Dendritic cell treated with granulocyte-macrophage colony-stimulating factor and Interleukin-4, amounts not matched to agents 40 ng/mL and 50 ng/mL, for 4 days (primary cell): ENCODE results near the gene COMMD10.

ENCODE experiments used
- H3K27ac Mint-ChIP-seq: one replicate; pipeline ENCODE4 v1.8.0; 2022; ENCODE audit warnings: mild to moderate bottlenecking, mixed read lengths
- H3K27me3 Mint-ChIP-seq: one replicate; pipeline ENCODE4 v1.8.0; 2022; ENCODE audit warnings: mild to moderate bottlenecking, mixed read lengths
- H3K36me3 Mint-ChIP-seq: one replicate; pipeline ENCODE4 v1.8.0; 2022; ENCODE audit warnings: low read depth, mixed read lengths
- H3K4me1 Mint-ChIP-seq: one replicate; pipeline ENCODE4 v1.8.0; 2022; ENCODE audit warnings: low read depth, mixed read lengths
- H3K4me3 Mint-ChIP-seq: one replicate; pipeline ENCODE4 v1.8.0; 2022; ENCODE audit warnings: mild to moderate bottlenecking, moderate library complexity, mixed read lengths
- H3K9me3 Mint-ChIP-seq: one replicate; pipeline ENCODE4 v1.8.0; 2022; ENCODE audit warnings: mixed read lengths
- intact Hi-C: fragments of 100-400 bp; cut with micrococcal nuclease; formaldehyde crosslinking; loops from one replicate; pipeline ENCODE4 v1.15.0; 2022

Gene COMMD10

DNA sequence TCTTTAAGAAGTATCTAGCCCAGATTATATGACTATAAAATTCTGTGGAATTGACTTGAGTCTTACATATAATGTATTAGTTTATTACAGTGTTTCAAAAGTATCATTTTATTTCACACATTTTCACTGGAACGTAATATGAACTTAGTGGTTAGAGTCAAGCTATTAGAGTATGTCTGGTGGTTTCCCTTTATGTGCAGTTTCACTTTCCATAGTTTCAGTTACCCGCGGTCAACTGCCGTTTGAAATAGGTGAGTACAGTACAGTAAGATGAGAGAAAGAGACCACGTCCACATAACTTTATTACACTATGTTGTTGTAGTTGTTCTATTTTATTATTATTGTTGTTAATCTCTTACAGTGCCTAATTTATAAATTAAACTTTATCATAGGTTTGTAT is 50.5 kb downstream of the COMMD10 start:
- Mint-ChIP-seq H3K27ac (no peak overlapping the region), H3K27me3 (no peaks in the 10 kb centered on the region), H3K36me3 (peaks cover 32% of the 10 kb centered on the region), H3K9me3 (no peaks in the 10 kb centered on the region), H3K4me3 (no peak overlapping the region), H3K4me1 (no peaks in the 10 kb centered on the region)
- intact Hi-C loops, result loop anchor here (10.0 kb wide), 2 partner anchors 439 to 1319 kb away; partner anchors contain the start of gene SEMA6A

DNA sequence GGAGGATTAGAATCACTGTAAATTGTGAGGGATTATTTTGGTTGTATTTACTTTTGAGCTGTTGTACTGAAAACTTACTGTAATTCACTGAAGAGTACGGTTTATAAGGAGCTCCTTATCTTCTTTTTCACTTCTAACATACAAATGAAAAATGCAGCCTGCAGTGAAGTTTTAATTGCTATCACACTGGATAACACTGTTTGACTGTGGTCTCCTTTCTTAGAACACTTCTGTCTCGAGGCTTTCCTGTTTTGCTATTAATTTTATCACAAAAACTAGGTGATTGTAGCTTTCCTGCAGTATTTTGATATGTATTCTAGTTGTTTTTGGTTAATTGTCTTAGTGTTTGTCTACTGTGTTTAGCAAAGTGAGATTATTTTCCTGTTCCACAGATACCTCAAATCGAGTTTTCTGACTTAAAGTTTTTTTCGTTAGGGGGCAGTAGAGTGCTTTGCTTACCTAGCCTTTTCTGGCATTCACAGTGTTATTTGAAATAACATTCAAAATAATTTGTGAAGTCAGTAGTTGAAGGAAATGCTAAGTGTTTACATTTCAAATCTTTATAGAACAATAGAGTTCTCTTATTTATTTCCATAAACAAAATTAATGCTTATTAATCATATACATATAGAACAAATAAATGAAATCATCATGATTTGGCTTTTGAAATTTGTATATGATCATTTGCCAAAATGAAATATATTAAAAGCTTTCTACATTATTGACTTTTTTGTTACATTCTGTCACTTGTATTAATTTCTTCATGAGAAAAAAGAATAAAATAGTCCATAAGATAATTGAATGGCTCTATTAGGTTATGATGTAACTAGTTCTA is 52.9 kb downstream of the COMMD10 start:
- Mint-ChIP-seq H3K27me3 (no peaks in the 10 kb centered on the region), H3K27ac (no peak overlapping the region), H3K4me3 (no peak overlapping the region), H3K36me3 (peaks cover 32% of the 10 kb centered on the region), H3K9me3 (no peaks in the 10 kb centered on the region), H3K4me1 (no peaks in the 10 kb centered on the region)
- intact Hi-C loops, result loop anchor here (2.0 to 10.0 kb wide), 3 partner anchors 437 to 1317 kb away; partner anchors contain the start of gene SEMA6A

DNA sequence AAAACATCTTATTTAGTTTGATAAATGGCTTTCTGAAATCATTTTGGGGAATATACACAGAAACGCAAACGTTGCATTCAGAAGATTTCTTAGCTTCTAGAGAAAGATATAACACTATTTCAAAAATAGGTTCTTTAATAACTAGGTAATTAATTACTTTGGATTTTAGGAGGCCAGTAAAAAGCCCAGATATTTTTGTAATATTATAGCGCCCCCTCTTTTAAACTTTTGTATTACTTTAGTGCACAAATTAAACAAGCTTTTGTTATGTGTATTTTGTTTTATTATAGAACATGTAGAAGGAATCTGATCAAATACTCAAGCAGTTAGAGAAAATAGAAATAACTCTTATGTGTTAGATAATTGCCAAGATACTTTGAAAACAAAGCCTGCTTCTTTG is 57.7 kb downstream of the COMMD10 start:
- H3K36me3 Mint-ChIP-seq, result peaks cover 6% of the 10 kb centered on the region
- no peak overlapping the region for H3K4me3 Mint-ChIP-seq
- H3K9me3 Mint-ChIP-seq, result no peaks in the 10 kb centered on the region
- no peaks in the 10 kb centered on the region for H3K4me1 Mint-ChIP-seq
- intact Hi-C loops, result no loop called here
- H3K27me3 Mint-ChIP-seq, result no peaks in the 10 kb centered on the region
- no peak overlapping the region for H3K27ac Mint-ChIP-seq

DNA sequence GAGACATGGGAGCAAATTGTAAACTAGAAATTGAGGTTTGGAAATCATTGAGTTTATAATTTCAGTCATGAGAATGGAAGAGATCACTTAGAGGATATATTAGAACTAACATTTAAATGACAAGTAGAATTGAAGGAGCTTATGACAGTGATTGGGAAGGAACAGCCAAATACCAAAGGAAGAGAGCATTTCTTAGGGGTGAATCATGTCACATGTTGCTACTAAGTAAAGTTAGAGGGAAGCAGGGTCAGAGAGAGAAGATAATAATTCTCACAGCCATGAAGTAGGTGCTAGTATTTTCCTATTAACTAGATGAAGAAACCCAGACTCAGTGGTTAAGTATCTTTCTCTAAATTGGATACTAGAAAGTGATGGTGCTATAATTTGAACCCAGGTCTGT is 59.3 kb downstream of the COMMD10 start:
- Mint-ChIP-seq H3K4me3 (no peak overlapping the region), H3K36me3 (peaks cover 6% of the 10 kb centered on the region), H3K9me3 (no peaks in the 10 kb centered on the region), H3K27me3 (no peaks in the 10 kb centered on the region), H3K4me1 (no peaks in the 10 kb centered on the region), H3K27ac (no peak overlapping the region)
- intact Hi-C loops, result no loop called here

DNA sequence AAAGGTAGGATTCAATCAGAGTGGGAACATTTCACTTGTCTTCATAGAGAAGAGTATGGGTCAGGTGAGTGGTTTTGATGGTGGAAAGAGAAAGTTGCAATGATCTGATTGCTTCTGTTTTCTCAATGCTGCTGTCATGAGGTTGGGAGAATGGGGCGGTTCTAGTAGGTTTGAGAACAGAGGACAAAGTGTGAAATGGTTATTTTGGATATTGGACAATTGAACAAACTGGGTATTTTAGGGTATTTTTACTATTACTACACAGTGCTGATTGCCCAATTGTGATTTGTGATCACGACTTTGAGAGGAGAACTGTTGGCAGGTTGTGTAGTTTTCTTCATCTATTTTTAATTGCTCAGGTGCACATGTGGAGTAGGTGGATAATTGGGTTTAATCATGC is 60.2 kb downstream of the COMMD10 start:
- no peak overlapping the region for H3K27ac Mint-ChIP-seq
- H3K4me1 Mint-ChIP-seq, result no peaks in the 10 kb centered on the region
- peaks cover 2% of the 10 kb centered on the region for H3K36me3 Mint-ChIP-seq
- intact Hi-C loops, result no loop called here
- H3K9me3 Mint-ChIP-seq, result no peaks in the 10 kb centered on the region
- H3K27me3 Mint-ChIP-seq, result no peaks in the 10 kb centered on the region
- H3K4me3 Mint-ChIP-seq, result no peak overlapping the region

DNA sequence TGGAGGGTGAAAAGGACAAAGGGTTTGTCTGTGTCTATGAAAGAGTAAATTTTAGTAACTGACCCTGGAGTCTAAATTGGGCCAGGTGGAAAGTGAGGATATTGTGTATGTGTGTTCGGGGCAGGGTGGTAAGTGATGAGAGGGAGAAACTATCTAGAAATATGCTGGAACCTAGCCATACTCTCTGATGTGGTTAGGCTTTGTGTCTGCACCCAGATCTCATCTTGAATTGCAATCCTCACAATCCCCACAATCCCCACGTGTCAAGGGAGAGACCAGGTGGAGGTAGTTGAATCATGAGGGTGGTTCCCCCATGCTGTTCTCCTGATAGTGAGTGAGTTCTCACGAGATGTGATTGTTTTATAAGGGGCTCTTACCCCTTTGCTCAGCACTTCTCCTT is 60.6 kb downstream of the COMMD10 start:
- no peaks in the 10 kb centered on the region for H3K27me3 Mint-ChIP-seq
- intact Hi-C loops, result no loop called here
- H3K4me1 Mint-ChIP-seq, result no peaks in the 10 kb centered on the region
- H3K4me3 Mint-ChIP-seq, result no peak overlapping the region
- no peaks in the 10 kb centered on the region for H3K36me3 Mint-ChIP-seq
- H3K9me3 Mint-ChIP-seq, result no peaks in the 10 kb centered on the region
- H3K27ac Mint-ChIP-seq, result no peak overlapping the region

DNA sequence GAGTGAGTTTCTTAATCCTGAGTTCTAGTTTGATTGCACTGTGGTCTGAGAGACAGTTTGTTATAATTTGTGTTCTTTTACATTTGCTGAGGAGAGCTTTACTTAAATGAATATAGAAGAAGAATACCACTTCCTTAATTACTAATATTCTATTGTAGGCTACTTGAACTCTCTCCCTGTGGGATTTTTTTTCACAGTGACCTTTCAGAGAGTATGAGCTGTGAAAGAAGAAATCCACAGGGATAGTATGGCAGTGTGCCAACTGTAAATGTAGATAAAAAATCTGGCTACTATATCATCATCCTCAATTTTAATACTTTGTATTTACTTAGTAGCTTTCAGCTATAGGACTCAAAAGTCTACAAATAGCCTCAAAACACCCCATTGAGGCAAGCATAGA is 67.3 kb downstream of the COMMD10 start:
- Mint-ChIP-seq H3K27ac (no peak overlapping the region), H3K4me1 (peaks cover 8% of the 10 kb centered on the region), H3K36me3 (peaks cover 6% of the 10 kb centered on the region), H3K27me3 (no peaks in the 10 kb centered on the region), H3K9me3 (no peaks in the 10 kb centered on the region), H3K4me3 (no peak overlapping the region)
- intact Hi-C loops, result no loop called here

DNA sequence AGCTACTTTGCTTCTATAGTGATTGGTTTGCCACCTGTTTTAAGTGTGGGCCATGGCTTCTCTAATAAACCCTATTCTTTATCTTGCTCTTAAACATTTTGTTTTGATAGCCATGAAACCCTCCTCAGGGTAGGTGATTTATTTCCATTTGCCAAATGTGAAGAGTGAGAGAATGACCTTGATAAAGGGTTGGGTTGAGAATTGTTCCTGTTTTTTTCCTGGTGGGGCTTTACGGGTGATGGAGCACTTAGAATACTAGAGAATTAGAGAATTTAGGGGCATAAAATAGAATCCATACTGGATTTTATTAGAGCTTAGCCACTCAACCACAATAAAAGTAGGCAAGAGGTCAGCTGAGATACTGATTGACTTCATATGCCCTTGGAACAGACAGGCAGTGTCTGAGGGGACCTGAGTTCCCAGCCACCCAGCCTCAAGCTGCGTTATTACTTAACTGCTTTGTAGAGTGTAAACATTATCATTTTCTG is 68.9 kb downstream of the COMMD10 start:
- Mint-ChIP-seq H3K9me3 (no peaks in the 10 kb centered on the region), H3K27ac (no peak overlapping the region), H3K4me1 (peaks cover 10% of the 10 kb centered on the region), H3K36me3 (peaks cover 6% of the 10 kb centered on the region), H3K4me3 (no peak overlapping the region), H3K27me3 (no peaks in the 10 kb centered on the region)
- intact Hi-C loops, result no loop called here

DNA sequence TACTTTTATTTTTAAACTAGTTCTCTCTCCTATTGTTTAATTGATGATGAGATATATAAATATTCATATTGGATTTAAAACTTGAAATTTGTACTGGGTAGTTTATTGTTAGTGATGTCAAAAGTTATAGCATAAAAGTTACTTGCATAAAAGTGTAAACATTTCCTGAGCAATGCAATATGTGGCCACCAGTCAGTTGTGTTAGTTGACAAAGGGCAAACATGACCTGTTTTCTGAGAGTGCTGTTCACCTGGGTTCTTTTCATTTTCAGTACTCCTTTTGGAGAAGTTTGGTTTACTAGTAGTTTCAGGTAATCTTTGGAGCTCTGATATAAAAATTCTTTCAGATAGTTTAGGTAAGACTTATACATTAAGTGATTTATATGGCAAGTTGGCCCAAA is 69.4 kb downstream of the COMMD10 start:
- no peak overlapping the region for H3K27ac Mint-ChIP-seq
- intact Hi-C loops, result no loop called here
- peaks cover 15% of the 10 kb centered on the region for H3K4me1 Mint-ChIP-seq
- H3K4me3 Mint-ChIP-seq, result no peak overlapping the region
- H3K9me3 Mint-ChIP-seq, result no peaks in the 10 kb centered on the region
- peaks cover 6% of the 10 kb centered on the region for H3K36me3 Mint-ChIP-seq
- no peaks in the 10 kb centered on the region for H3K27me3 Mint-ChIP-seq

DNA sequence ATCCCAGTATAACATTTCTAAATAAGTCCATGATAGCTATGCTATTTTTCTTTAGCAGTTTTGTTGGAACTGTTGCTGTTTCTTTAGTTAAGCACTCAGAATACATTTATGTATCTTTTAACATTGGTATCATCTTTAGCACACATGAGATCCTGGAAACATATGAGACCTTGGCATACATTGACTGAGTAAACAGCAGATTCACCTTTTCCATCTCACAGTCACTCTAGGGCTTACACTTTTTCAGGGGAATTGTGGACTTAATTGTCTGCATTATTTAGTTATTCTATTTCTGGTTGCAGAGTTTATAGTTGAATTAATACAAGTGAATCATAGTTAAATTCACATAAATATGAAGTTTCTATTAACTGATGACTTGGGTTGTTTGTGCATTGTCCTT is 70.1 kb downstream of the COMMD10 start:
- Mint-ChIP-seq H3K27me3 (no peaks in the 10 kb centered on the region), H3K4me1 (peaks cover 22% of the 10 kb centered on the region), H3K9me3 (no peaks in the 10 kb centered on the region), H3K36me3 (peaks cover 6% of the 10 kb centered on the region), H3K27ac (no peak overlapping the region), H3K4me3 (no peak overlapping the region)
- intact Hi-C loops, result no loop called here

DNA sequence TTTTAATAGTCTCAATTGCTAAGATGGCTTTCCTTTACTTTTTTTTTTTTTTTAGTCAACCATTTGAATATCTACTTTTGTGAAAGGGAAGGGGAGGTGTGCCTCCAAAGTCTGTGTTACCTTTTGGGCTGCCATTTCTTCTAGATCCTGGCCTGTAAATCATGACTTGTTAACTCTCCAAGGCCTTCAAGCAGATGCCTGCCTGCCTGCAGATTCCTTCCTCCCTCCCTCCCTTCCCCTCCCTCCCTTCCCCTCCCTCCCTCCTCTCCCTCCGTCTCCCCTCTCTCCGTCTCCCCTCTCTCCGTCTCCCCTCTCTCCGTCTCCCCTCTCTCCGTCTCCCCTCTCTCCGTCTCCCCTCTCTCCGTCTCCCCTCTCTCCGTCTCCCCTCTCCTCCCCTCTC is 73.1 kb downstream of the COMMD10 start:
- no peaks in the 10 kb centered on the region for H3K27me3 Mint-ChIP-seq
- H3K27ac Mint-ChIP-seq, result no peak overlapping the region
- intact Hi-C loops, result no loop called here
- no peaks in the 10 kb centered on the region for H3K9me3 Mint-ChIP-seq
- no peak overlapping the region for H3K4me3 Mint-ChIP-seq
- peaks cover 26% of the 10 kb centered on the region for H3K4me1 Mint-ChIP-seq
- H3K36me3 Mint-ChIP-seq, result no peaks in the 10 kb centered on the region

DNA sequence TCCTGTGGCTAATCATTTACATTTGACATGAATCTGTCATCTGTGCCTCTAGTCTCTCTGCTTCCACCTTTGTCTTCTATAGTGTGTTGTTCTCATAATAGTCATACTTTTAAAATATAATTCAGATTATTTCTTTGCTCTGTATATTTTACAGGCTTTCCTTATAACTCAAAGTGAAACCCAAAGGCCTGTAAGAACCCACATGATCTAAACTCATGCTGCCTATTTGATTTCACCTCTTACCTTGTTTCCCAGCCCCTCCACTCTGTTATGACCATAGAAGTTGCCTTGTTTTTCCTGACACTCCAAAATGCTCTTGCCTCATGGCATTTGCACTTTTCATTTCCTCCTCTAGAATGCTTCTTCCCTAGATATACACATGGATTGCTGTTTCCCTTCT is 74.2 kb downstream of the COMMD10 start:
- Mint-ChIP-seq H3K4me3 (no peak overlapping the region), H3K27me3 (no peaks in the 10 kb centered on the region), H3K36me3 (no peaks in the 10 kb centered on the region), H3K4me1 (peaks cover 26% of the 10 kb centered on the region), H3K9me3 (no peaks in the 10 kb centered on the region), H3K27ac (no peak overlapping the region)
- intact Hi-C loops, result no loop called here

DNA sequence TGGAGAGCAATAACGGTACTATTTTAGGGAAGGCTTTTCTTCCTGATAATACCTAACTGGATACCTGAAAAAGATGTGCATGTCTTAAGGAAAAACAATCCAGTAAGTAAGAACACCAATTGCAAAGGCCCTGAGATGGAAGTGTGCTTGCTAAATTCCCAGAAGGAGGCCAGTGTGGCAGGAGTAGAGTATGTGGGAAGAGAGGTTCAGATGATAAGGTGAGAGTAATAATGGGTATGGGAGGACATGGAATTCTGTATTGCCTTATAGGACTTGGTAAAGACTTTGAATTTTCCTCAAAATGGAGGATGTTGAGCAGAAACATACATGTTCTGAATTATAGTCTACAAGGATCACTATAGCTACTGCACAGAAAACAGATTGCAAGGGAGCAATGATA is 89.3 kb downstream of the COMMD10 start:
- no peaks in the 10 kb centered on the region for H3K27me3 Mint-ChIP-seq
- peaks cover 8% of the 10 kb centered on the region for H3K4me1 Mint-ChIP-seq
- H3K4me3 Mint-ChIP-seq, result no peak overlapping the region
- peaks cover 16% of the 10 kb centered on the region for H3K36me3 Mint-ChIP-seq
- peaks cover 15% of the 10 kb centered on the region for H3K9me3 Mint-ChIP-seq
- intact Hi-C loops, result no loop called here
- H3K27ac Mint-ChIP-seq, result no peak overlapping the region

DNA sequence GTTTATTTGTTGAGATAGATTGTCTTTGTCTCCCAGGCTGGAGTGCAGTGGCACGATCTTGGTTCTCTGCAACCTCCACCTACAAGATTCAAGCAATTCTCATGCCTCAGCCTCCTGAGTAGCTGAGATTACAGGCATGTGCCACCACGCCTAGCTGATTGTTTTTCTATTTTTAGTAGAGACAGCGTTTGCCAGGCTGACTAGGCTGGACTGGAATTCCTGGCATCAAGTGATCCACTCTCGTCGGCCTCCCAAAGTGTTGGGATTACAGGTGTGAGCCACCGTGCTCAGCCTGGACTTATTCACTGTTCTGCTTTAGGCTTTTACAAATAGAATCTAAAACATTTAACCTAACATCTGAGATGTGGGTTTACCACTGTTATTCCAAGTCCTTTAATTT is 91.3 kb downstream of the COMMD10 start:
- peaks cover 16% of the 10 kb centered on the region for H3K36me3 Mint-ChIP-seq
- intact Hi-C loops, result no loop called here
- peaks cover 13% of the 10 kb centered on the region for H3K9me3 Mint-ChIP-seq
- no peaks in the 10 kb centered on the region for H3K27me3 Mint-ChIP-seq
- H3K4me3 Mint-ChIP-seq, result no peak overlapping the region
- H3K27ac Mint-ChIP-seq, result no peak overlapping the region
- peaks cover 8% of the 10 kb centered on the region for H3K4me1 Mint-ChIP-seq

DNA sequence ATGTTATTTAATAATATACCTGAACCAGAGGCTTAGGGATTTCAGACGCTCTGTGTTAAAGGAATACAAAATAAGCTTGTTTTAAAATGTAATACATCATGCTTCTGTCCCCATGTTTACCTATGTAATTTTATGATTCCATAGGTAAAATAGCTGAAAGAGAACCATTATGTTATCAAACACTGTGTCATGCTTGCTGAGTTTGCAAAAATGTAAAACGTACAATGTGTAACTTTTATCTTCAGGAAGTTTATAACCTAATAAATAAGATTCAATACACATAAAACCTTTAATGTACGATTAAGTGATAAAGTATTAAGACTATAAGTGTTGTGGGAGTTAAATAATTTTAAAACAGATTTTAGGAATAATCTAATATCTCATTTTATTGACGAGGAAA is 94.1 kb downstream of the COMMD10 start:
- Mint-ChIP-seq H3K27me3 (no peaks in the 10 kb centered on the region), H3K9me3 (peaks cover 8% of the 10 kb centered on the region), H3K27ac (no peak overlapping the region), H3K4me1 (peaks cover 7% of the 10 kb centered on the region), H3K36me3 (peaks cover 12% of the 10 kb centered on the region), H3K4me3 (no peak overlapping the region)
- intact Hi-C loops, result no loop called here
